NCI-H146 treated with DMSO at 0.1 percent for 48 hours (cell line): ENCODE results near the gene EBF4.
"Not testable (repeated sequence)": the region's sequence is repeated elsewhere in the genome, so short reads cannot be mapped to it uniquely, and the experiment has no call there.

Experiments
- DNase-seq: peaks from one replicate; lab custom pipeline; 2025; ENCODE audit not compliant: unreplicated experiment; lab: John Stamatoyannopoulos, UW

The EBF4 gene

GRCh38 chr20:2807929-2808328 lies 115.3 kb downstream of the EBF4 start:
- not testable (repeated sequence) for DNase-seq

GRCh38 chr20:2809690-2810089 lies 117.1 kb downstream of the EBF4 start:
- DNase-seq: no peak
